Measurements from ENCODE around the gene MASP2.
"Not testable (repeated sequence)": the region's sequence is repeated elsewhere in the genome, so short reads cannot be mapped to it uniquely, and the experiment has no call there.

DNA sequence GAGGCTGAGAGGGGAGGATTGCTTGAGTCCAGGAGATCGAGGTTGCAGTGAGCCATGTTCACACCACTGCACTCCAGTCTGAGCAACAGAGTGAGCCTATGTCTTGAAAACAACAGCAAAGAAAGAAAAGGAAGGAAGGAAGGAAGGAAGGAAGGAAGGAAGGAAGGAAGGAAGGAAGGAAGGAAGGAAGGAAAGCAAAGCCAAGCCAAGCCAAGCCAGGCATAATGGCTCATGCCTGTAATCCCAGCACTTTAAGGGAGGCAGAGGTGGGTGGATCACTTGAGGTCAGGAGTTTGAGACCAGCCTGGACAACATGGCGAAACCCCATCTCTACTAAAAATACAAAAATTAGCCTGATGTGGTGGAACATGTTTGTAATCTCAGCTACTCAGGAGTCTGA is 55.0 kb downstream of the MASP2 start:
- TF ChIP-seq POLR2A (IDR thresholded peaks at IDR 0.05; ENCODE audit: low read depth, low read length); TAF1 (IDR thresholded peaks at IDR 0.05; ENCODE audit: borderline replicate concordance, low read depth, low read length): not testable (repeated sequence)
